OCI-LY7 (cell line): ENCODE results near the gene CEBPG.

Experiments used
- CTCF ChIP-seq: fragments of 200-600 bp; sonication (generic); conservative IDR thresholded peaks from 2 replicates; pipeline ENCODE4 v1.5.1; 2014; ENCODE audit warnings: mild to moderate bottlenecking, antibody characterized with exemption, low read length, moderate library complexity, mixed read lengths
- EZH2phosphoT487 ChIP-seq: fragments of 200-600 bp; sonication (generic); IDR thresholded peaks from 2 replicates; pipeline ENCODE4 v1.6.1; 2018; ENCODE audit warnings: low read depth, borderline replicate concordance, mild to moderate bottlenecking, mixed run types, antibody characterized with exemption, low read length, moderate library complexity, mixed read lengths

- no peak for TF ChIP-seq EZH2phosphoT487
- no peak for TF ChIP-seq CTCF
Measured at GRCh38 chr19:33390908-33391630, 17.6 kb downstream of the CEBPG start.
